ENCODE results near the gene SEPTIN8.

SEPTIN8 gene

GRCh38 chr5:132777209-132778069, at the start of gene SEPTIN8:
SEPTIN8 (minus strand) TSS chr5:132777239; CDS start chr5:132777137, 102 bp downstream.
- no peak for TF ChIP-seq Cebpa-rat (IDR thresholded peaks at IDR 0.05)
- H3K4me2 ChIP-seq, result peak within 1 kb of the TSS; percentile 92 to 100 (median 99)
- H4K20me1 ChIP-seq, result peaks cover 0 to 26% (median 0%) of the 10 kb centered on the region in 11 experiments; a peak in 3 of 22 replicates
- H3K4me1 ChIP-seq, result peaks cover 12 to 29% (median 23%) of the 10 kb centered on the region in 10 experiments; a peak in 19 of 20 replicates
- peaks cover 34 to 58% (median 47%) of the 10 kb centered on the region in 11 experiments for H3K27me3 ChIP-seq
- H3K36me3 ChIP-seq, result no peaks in the 10 kb centered on the region
- peak within 1 kb of the TSS; percentile 69 to 90 (median 80) for H3K4me3 ChIP-seq
- H3K9me3 ChIP-seq (replicated peaks in 1 of 11), result no peaks in the 10 kb centered on the region
- peak within 1 kb of the TSS; percentile 71 to 92 (median 83) for H3K9ac ChIP-seq
- peak within 1 kb of the TSS; percentile 58 to 83 (median 77) for H3K27ac ChIP-seq

DNA sequence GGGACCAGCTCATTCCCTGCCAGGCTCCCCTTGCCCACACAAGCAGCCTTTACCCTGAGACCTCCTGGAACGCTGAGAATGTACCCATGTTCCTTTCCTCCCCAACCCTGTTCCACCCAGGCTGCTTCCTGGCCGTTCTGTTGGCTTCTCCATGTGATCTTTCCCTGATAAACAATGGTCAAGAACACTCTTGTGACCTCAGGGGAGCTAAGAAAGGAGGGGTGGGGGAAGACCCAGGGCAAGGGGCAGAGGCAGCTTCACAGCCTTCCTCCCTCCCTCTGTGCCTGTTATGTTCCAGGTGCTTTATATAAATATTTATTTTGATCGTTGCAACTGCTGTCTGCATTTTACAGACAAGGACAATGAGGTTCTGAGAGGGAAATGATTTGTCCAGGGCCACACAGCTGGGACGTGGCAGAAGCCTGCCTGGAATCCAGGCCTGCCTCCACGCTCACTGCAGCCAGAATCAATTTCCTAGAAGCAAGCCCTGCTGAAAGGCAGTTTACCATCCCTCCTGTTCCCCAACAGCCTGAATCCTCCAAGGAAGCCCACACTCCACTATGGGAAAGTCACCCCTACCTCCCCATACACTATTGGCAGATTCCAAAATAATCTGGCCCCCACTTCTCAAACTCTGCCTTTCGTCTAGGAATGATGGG, 49.5 kb upstream of the SEPTIN8 start:
- Histone ChIP-seq H3K4me3 (no peak overlapping the region), H3K4me2 (no peak overlapping the region), H3K9ac (no peak overlapping the region), H4K20me1 (peaks cover 0 to 80% (median 32%) of the 10 kb centered on the region in 11 experiments; a peak in 15 of 22 replicates), H3K36me3 (peaks cover 0 to 54% (median 0%) of the 10 kb centered on the region in 11 experiments; a peak in 9 of 22 replicates), H3K9me3 (replicated peaks in 1 of 11) (no peaks in the 10 kb centered on the region; a peak in 1 of 22 replicates), H3K27ac (no peak overlapping the region), H3K27me3 (peaks cover 82 to 100% (median 100%) of the 10 kb centered on the region in 11 experiments), H3K4me1 (peaks cover 5 to 38% (median 17%) of the 10 kb centered on the region in 10 experiments; a peak in 17 of 20 replicates)
- no peak for TF ChIP-seq Cebpa-rat (IDR thresholded peaks at IDR 0.05)

GRCh38 chr5:132825834-132826391, 48.9 kb upstream of the SEPTIN8 start:
- no peak for TF ChIP-seq Cebpa-rat (IDR thresholded peaks at IDR 0.05)
- peaks cover 82 to 100% (median 100%) of the 10 kb centered on the region in 11 experiments for H3K27me3 ChIP-seq
- H3K36me3 ChIP-seq, result peaks cover 0 to 54% (median 0%) of the 10 kb centered on the region in 11 experiments; a peak in 9 of 22 replicates
- H3K4me2 ChIP-seq, result no peak overlapping the region
- H3K4me1 ChIP-seq, result peaks cover 5 to 34% (median 15%) of the 10 kb centered on the region in 10 experiments; a peak in 17 of 20 replicates
- no peaks in the 10 kb centered on the region; a peak in 1 of 22 replicates for H3K9me3 ChIP-seq (replicated peaks in 1 of 11)
- H3K9ac ChIP-seq, result no peak overlapping the region
- H3K27ac ChIP-seq, result no peak overlapping the region
- H4K20me1 ChIP-seq, result peaks cover 0 to 80% (median 32%) of the 10 kb centered on the region in 11 experiments; a peak in 15 of 22 replicates
- no peak overlapping the region for H3K4me3 ChIP-seq

- Histone ChIP-seq H3K4me2 (no peak overlapping the region), H3K4me3 (no peak overlapping the region), H4K20me1 (peaks cover 0 to 86% (median 32%) of the 10 kb centered on the region in 11 experiments; a peak in 15 of 22 replicates), H3K9me3 (replicated peaks in 1 of 11) (no peaks in the 10 kb centered on the region; a peak in 1 of 22 replicates), H3K27me3 (peaks cover 82 to 100% (median 100%) of the 10 kb centered on the region in 11 experiments), H3K9ac (no peak overlapping the region), H3K27ac (no peak overlapping the region), H3K36me3 (peaks cover 0 to 54% (median 0%) of the 10 kb centered on the region in 11 experiments; a peak in 9 of 22 replicates), H3K4me1 (peaks cover 0 to 31% (median 11%) of the 10 kb centered on the region in 10 experiments; a peak in 13 of 20 replicates)
- no peak for TF ChIP-seq Cebpa-rat (IDR thresholded peaks at IDR 0.05)
Measured at GRCh38 chr5:132825033-132825833, 48.2 kb upstream of the SEPTIN8 start.

GRCh38 chr5:132824426-132824825, 47.4 kb upstream of the SEPTIN8 start:
- Histone ChIP-seq H3K27ac (no peak overlapping the region), H3K9ac (no peak overlapping the region), H3K9me3 (replicated peaks in 1 of 11) (no peaks in the 10 kb centered on the region; a peak in 1 of 22 replicates), H3K4me1 (peaks cover 0 to 30% (median 11%) of the 10 kb centered on the region in 10 experiments; a peak in 13 of 20 replicates), H3K36me3 (peaks cover 0 to 54% (median 0%) of the 10 kb centered on the region in 11 experiments; a peak in 9 of 22 replicates), H3K4me3 (no peak overlapping the region), H3K4me2 (no peak overlapping the region), H4K20me1 (peaks cover 0 to 82% (median 31%) of the 10 kb centered on the region in 11 experiments; a peak in 15 of 22 replicates), H3K27me3 (peaks cover 84 to 100% (median 100%) of the 10 kb centered on the region in 11 experiments)
- no peak for TF ChIP-seq Cebpa-rat (IDR thresholded peaks at IDR 0.05)

DNA sequence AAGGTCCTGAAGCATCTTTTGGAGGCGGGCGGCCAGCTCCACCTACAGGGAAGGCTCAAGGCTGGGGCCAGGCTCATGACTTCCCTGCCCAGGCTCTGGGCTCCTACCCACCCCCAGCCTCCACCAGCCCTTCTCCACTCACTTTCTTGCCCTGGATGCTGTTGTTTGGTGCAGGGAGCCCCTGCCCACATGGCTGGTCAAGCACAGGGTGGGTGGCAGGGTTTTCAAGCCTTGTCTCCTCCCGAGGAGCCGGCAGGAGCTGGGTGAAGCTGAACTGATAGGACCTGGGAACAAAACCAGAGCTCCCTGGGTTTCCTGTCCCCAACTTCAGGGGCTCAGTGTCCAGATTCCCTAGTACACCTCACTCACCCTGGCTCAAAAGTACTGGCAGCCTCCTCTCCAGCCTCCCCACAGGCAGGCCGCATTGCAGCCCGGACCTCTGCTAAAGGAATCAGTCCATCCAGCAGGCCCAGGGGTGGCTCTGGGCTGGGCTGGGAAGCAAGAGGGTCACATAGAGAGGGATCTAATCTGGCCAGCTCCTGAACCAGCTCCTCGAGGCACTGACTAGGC, 46.5 kb upstream of the SEPTIN8 start:
- TF ChIP-seq Cebpa-rat (IDR thresholded peaks at IDR 0.05), result no peak
- Histone ChIP-seq H3K9me3 (replicated peaks in 1 of 11) (no peaks in the 10 kb centered on the region; a peak in 1 of 22 replicates), H3K27me3 (peaks cover 84 to 100% (median 100%) of the 10 kb centered on the region in 11 experiments), H3K4me2 (peak overlapping the region; percentile 19 to 60 (median 42); a peak in 15 of 22 replicates), H3K36me3 (peaks cover 0 to 50% (median 0%) of the 10 kb centered on the region in 11 experiments; a peak in 9 of 22 replicates), H3K4me3 (peak overlapping the region in 3 of 10 experiments; percentile 7 to 31 (median 16); a peak in 2 of 20 replicates), H3K9ac (no peak overlapping the region; a peak in 1 of 22 replicates), H3K4me1 (peaks cover 0 to 25% (median 8%) of the 10 kb centered on the region in 10 experiments; a peak in 9 of 20 replicates), H3K27ac (no peak overlapping the region), H4K20me1 (peaks cover 0 to 73% (median 31%) of the 10 kb centered on the region in 11 experiments; a peak in 14 of 22 replicates)
